ENCODE results near the gene SVOP. TPM values are rescaled to one million over a fixed set of nuclear protein-coding genes. Genes with fewer than 3 reads are reported as not detected.
"Not testable (repeated sequence)": the region's sequence is repeated elsewhere in the genome, so short reads cannot be mapped to it uniquely, and the experiment has no call there.

SVOP gene
- polyA plus RNA-seq, 1 experiment: not detected

DNA sequence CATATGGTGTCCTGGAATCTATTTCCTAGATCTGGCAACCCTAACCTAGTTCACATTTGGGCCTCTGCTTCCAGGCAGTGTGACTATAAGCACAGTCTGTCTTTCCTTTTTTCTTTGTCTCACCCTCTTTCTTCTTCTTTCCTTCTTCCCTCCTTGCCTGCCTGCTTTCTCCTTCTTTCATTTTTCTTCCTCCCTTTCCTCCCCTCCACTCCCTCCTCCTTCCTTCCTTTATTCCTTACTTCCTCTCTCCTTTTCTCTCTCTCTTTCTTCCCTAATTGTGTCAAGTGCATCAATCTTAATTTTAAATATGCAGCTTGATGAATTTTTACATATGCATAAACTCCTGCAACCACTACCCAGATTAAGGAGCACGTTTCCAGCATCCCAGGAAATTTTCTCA is 145.6 kb downstream of the SVOP start:
- CTCF ChIA-PET: no interaction called here
- POLR2A ChIA-PET: no interaction called here

DNA sequence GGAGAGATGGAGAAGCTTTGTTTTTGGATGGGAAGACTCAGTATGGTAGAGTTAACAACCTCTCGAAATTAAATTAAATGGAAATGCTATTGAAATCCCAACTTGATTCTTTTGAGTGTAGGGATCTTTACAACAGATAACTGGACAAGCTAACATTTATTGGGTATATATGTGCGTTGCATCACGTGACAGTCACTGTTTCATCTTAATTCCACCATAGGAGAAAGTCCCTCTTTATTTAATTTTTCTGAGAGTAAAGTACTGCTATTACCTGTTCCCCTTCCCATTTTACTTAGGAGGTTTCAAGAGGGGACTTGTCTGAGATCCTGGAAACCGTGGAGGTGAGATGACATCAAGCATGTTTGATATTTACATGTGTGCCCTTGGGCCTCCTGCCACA is 152.1 kb downstream of the SVOP start:
- CTCF ChIA-PET: interaction anchor here (0.5 to 1.1 kb wide), 2 partner anchors 42 to 95 kb away, joined by 3 read pairs; no protein-coding TSS in a partner anchor
- DNase-seq (ENCODE audit: low read depth): no peak
- H3K27me3 ChIP-seq (ENCODE audit: control insufficient read depth, insufficient read depth, low read length): no peaks in the 10 kb centered on the region
- POLR2A ChIA-PET: no interaction called here
- TF ChIP-seq, protein P1, sequence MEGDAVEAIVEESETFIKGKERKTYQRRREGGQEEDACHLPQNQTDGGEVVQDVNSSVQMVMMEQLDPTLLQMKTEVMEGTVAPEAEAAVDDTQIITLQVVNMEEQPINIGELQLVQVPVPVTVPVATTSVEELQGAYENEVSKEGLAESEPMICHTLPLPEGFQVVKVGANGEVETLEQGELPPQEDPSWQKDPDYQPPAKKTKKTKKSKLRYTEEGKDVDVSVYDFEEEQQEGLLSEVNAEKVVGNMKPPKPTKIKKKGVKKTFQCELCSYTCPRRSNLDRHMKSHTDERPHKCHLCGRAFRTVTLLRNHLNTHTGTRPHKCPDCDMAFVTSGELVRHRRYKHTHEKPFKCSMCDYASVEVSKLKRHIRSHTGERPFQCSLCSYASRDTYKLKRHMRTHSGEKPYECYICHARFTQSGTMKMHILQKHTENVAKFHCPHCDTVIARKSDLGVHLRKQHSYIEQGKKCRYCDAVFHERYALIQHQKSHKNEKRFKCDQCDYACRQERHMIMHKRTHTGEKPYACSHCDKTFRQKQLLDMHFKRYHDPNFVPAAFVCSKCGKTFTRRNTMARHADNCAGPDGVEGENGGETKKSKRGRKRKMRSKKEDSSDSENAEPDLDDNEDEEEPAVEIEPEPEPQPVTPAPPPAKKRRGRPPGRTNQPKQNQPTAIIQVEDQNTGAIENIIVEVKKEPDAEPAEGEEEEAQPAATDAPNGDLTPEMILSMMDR (IDR thresholded peaks at IDR 0.05; ENCODE audit: insufficient read depth, low read depth, low read length): no peak
- no peaks in the 10 kb centered on the region for H3K36me3 ChIP-seq (ENCODE audit: control insufficient read depth, insufficient read depth, low read length)
- no peak overlapping the region for H3K4me3 ChIP-seq (ENCODE audit: low read depth, low read length)

More for the DNA sequence above, 145.6 kb downstream of the SVOP start:
- Histone ChIP-seq H3K4me3 (ENCODE audit: low read depth, low read length) (no peak overlapping the region), H3K27me3 (ENCODE audit: control insufficient read depth, insufficient read depth, low read length) (no peaks in the 10 kb centered on the region), H3K36me3 (ENCODE audit: control insufficient read depth, insufficient read depth, low read length) (no peaks in the 10 kb centered on the region)
- TF ChIP-seq, protein P1 (IDR thresholded peaks at IDR 0.05; ENCODE audit: insufficient read depth, low read depth, low read length): no peak
- no peak for DNase-seq (ENCODE audit: low read depth)

DNA sequence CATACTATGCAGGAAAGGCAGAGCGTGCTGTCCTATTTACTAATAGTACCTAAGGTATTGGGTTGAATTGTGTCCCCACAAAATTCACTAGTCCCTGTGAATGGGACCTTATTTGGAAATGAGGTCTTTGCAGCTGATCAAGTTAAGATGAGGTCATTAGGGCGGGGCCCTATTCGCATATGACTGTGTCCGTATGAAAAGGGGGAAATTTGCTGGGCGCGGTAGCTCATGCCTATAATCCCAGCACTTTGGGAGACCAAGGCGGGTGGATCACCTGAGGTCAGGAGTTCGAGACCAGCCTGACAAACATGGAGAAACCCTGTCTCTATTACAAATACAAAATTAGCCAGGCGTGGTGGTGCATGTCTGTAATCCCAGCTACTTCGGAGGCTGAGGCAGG is 154.8 kb downstream of the SVOP start:
- H3K36me3 ChIP-seq (ENCODE audit: control insufficient read depth, insufficient read depth, low read length); DNase-seq (ENCODE audit: low read depth); H3K4me3 ChIP-seq (ENCODE audit: low read depth, low read length); CTCF ChIA-PET; H3K27me3 ChIP-seq (ENCODE audit: control insufficient read depth, insufficient read depth, low read length); POLR2A ChIA-PET: not testable (repeated sequence)

DNA sequence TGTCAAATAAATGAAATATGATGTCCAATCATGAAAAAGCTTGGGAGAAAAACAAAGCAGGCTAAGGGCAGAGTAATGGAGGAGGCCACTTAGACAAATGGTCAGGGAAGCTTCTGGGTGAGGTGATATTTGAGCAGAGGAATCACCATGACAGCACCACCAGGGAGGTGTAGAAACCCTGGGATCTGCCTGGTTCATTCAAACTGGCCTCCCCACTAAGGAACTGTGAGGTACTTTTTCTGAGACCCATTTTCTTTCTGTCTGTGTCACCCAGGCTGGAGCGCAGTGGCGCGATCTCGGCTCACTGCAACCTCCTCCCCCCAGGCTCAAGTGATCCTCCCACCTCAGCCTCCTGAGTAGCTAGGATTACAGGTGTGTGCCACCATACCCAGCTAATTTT is 155.7 kb downstream of the SVOP start:
- Histone ChIP-seq H3K4me3 (ENCODE audit: low read depth, low read length) (no peak overlapping the region), H3K27me3 (ENCODE audit: control insufficient read depth, insufficient read depth, low read length) (no peaks in the 10 kb centered on the region), H3K36me3 (ENCODE audit: control insufficient read depth, insufficient read depth, low read length) (no peaks in the 10 kb centered on the region)
- TF ChIP-seq, protein P1 (IDR thresholded peaks at IDR 0.05; ENCODE audit: insufficient read depth, low read depth, low read length): no peak
- no peak for DNase-seq (ENCODE audit: low read depth)
- ChIA-PET POLR2A (no interaction called here), CTCF (no interaction called here)

DNA sequence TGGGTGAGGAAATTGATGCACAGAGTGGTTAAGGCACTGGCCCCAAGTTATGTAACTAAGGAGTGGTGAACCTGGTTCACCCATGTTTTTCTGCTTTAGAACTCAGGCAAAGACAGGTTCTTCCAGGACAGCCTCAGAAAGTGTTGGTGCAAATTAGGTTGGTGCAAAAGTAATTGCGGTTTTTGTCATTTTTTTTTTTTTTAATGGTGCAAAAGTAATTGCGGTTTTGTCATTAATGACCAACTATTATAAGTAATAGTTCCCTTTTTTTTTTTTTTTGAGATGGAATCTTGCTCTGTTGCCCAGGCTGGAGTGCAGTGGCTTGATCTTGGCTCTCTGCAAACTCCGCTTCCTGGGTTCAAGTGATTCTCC is 158.3 kb downstream of the SVOP start:
- no peak for DNase-seq (ENCODE audit: low read depth)
- H3K4me3 ChIP-seq (ENCODE audit: low read depth, low read length): no peak overlapping the region
- no peaks in the 10 kb centered on the region for H3K27me3 ChIP-seq (ENCODE audit: control insufficient read depth, insufficient read depth, low read length)
- ChIA-PET CTCF (no interaction called here), POLR2A (no interaction called here)
- no peaks in the 10 kb centered on the region for H3K36me3 ChIP-seq (ENCODE audit: control insufficient read depth, insufficient read depth, low read length)
- TF ChIP-seq, protein P1 (IDR thresholded peaks at IDR 0.05; ENCODE audit: insufficient read depth, low read depth, low read length): no peak

DNA sequence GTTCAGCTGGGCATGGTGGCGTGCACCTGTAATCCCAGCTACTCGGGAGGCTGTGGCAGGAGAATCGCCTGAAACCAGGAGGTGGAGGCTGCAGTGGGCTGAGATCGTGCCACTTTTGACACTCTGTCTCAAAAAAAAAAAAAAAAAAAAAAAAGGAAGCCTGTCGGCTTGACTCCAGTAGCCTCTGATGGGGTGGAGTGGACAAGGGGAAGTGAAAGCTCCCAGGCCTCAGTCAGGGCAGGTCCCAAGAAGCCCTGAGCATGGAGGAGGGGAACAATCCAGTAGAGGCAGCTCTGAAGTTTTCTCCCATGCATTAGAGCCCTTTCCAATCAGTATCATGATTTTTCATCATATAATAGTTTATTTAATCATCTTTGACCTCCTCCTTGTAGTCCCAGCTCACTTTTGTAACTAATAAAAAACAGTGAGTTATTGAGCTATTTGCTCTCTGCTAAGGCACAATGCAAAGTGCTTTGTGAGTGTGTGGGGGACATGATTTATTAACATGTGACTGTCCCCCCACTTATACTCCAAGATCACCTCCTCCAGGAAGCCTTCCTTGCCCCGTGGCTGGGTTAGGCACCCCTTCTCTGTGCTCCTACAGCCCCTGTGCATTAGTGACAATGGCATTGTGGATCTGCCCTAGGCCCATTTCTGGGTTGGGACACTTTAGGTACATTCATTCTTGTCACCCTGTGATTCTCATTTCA is 158.8 kb downstream of the SVOP start:
- ChIA-PET POLR2A (no interaction called here), CTCF (no interaction called here)
- Histone ChIP-seq H3K4me3 (ENCODE audit: low read depth, low read length) (no peak overlapping the region), H3K36me3 (ENCODE audit: control insufficient read depth, insufficient read depth, low read length) (no peaks in the 10 kb centered on the region), H3K27me3 (ENCODE audit: control insufficient read depth, insufficient read depth, low read length) (no peaks in the 10 kb centered on the region)
- TF ChIP-seq, protein P1 (IDR thresholded peaks at IDR 0.05; ENCODE audit: insufficient read depth, low read depth, low read length): no peak
- no peak for DNase-seq (ENCODE audit: low read depth)

Measured in BJ (cell line).